ENCODE data around the gene TRIM22.
"Not testable (repeated sequence)": the region's sequence is repeated elsewhere in the genome, so short reads cannot be mapped to it uniquely, and the experiment has no call there.

TRIM22 gene

GRCh38 chr11:5690216-5690615, 626 bp downstream of the TRIM22 start:
- FAIRE-seq (no peak), DNase-seq (ENCODE audit: insufficient read length, low spot score) (no peak)

GRCh38 chr11:5690736-5691135, 1.1 kb downstream of the TRIM22 start:
- DNase-seq (ENCODE audit: insufficient read length, low spot score) (no peak), FAIRE-seq (no peak)

DNA sequence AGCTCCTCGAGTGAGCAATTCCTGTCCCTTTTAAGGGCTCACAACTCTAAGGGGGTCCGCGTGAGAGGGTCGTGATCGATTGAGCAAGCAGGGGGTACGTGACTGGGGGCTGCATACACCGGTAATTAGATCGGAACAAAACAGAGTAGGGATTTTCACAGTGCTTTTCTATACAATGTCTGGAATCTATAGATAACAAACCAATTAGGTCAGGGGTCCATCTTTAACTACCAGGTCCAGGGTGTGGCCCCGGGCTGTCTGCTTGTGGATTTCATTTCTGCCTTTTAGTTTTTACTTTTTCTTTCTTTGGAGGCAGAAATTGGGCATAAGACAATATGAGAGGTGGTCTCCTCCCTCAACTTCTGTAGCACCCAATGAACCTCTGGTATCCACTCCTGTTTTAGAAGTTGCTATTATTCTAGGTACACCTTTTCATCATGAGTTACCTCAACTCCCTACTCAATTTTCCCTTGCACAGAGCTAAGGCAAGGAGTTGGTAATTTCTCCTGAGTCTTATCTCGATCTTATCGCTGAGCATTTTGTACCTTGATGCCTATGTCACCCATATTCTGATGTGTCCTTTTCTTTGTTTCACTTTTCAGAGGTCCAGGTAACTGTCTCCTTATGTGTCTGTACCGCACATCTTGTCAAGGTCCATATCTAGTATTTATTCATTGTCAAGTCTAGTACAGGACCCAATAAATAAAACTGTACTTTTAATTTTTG, 1.8 kb downstream of the TRIM22 start:
- not testable (repeated sequence) for DNase-seq (ENCODE audit: insufficient read length, low spot score); FAIRE-seq

DNA sequence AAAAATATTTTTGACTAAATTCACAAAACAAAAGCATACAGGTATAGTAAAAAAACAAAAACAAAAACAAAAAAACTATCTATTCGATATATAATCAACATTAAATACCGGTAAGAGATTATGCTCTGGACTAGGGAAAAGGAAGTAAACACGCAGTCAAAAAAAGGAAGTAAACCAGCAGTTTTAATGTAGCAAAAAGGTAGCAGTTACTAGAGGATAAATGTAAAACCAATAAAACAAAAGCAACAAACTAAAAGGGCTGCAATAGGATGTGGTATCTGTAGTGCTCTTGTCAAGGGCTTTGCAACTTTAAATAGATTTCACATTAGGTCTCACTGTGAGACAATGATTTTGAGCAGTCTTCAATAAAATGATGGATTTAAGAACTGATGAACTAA, 2.4 kb downstream of the TRIM22 start:
- FAIRE-seq (no peak), DNase-seq (ENCODE audit: insufficient read length, low spot score) (no peak)

- FAIRE-seq (no peak), DNase-seq (ENCODE audit: insufficient read length, low spot score) (no peak)
These were observed 5.1 kb downstream of the TRIM22 start for GRCh38 chr11:5694642-5695041.

DNA sequence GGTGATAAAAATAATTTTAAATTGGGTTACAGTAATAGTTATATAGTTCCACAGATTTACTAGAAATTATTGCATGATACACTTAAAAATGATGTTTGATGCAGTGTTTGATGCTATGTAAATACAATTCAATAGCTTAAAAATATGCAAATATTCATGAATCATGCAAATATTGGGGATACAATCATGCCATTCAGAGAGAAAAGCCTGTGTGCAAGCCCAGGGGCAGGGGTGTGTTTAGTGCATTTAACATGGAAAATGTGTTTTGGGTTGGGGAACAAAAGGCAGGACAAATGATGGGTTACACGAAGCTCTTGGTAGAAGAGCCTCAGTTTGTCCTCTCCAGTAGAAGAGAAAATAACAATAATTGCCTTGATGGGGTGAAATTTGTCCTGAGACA, 6.0 kb downstream of the TRIM22 start:
- DNase-seq (ENCODE audit: insufficient read length, low spot score) (no peak), FAIRE-seq (no peak)

DNA sequence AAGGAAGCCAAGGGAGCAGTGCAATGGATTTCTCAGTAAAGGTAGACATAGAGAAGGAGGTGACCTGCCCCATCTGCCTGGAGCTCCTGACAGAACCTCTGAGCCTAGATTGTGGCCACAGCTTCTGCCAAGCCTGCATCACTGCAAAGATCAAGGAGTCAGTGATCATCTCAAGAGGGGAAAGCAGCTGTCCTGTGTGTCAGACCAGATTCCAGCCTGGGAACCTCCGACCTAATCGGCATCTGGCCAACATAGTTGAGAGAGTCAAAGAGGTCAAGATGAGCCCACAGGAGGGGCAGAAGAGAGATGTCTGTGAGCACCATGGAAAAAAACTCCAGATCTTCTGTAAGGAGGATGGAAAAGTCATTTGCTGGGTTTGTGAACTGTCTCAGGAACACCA, 6.6 kb downstream of the TRIM22 start:
- FAIRE-seq (no peak), DNase-seq (ENCODE audit: insufficient read length, low spot score) (no peak)

- FAIRE-seq (no peak), DNase-seq (ENCODE audit: insufficient read length, low spot score) (no peak)
These were observed 8.7 kb downstream of the TRIM22 start for GRCh38 chr11:5698281-5698680.

GRCh38 chr11:5700421-5701054, 10.9 kb downstream of the TRIM22 start:
- FAIRE-seq, result no peak
- no peak for DNase-seq (ENCODE audit: insufficient read length, low spot score)

DNA sequence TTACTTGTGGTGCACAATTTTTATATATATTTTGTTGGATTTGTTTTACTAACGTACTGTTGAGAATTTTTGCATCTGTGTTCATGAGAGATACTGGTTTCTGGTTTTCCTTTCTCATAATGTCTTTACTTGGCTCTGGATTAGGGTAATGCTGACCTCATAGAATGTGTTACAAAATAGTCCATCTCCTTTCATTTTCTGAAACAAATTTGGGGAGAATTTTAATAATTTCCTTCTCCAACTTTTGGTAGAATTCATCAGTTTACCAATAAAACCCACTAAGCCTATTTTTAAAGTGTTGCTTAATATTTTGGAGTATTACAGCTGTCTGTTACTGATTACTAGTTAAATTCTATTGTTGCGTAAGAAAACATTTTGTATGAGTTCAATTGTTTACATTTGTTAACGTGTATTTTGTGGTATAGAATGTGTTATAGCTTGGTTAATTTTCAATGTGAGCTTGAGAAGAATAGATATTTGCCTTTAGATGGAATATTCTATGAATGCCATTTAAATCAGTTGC, 11.5 kb downstream of the TRIM22 start:
- DNase-seq (ENCODE audit: insufficient read length, low spot score) (no peak), FAIRE-seq (no peak)

- FAIRE-seq, result no peak
- DNase-seq (ENCODE audit: insufficient read length, low spot score), result no peak
These were observed 14.3 kb downstream of the TRIM22 start for GRCh38 chr11:5703741-5704536.

DNA sequence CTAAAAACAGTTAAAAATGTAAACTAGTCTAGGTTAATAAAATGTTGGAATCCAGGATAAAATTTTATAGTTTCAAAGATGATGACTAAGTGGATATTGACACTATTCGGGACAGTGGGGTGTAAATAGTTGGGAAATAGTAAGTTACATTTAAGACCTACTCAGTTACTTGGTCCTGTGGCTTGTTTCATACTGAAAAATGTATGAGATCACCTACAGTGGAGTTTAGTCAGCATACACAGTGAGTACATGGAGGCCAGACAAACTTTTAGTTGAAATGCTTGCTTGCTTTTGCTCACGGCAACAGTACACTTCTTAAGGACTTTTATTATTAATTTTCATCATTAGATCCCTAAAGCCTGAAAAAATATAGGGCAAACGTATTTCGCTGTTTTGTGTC, 16.1 kb downstream of the TRIM22 start:
- FAIRE-seq (no peak), DNase-seq (ENCODE audit: insufficient read length, low spot score) (no peak)

- FAIRE-seq (no peak), DNase-seq (ENCODE audit: insufficient read length, low spot score) (peak; percentile 3)
These were observed 22.9 kb downstream of the TRIM22 start for GRCh38 chr11:5712507-5712906.

DNA sequence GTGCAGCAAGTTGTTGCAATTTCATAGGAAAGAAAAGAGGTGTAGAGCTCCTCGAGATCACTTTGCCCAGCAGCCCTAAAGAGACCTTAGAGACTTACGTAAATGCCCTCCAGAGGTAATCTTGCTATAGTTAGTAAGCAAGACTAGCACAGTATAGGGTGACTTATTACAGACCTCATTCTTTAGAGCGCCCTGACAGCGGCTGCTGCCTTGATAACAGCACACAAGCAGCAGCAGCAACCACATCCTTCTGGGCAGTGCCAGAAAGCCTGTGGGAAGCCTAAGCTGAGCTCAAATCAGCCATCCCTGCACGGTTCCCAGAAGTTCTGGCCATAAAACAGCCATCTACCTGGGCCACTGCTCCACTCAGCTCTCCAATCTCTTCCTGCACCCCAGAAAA, 24.1 kb downstream of the TRIM22 start:
- FAIRE-seq (no peak), DNase-seq (ENCODE audit: insufficient read length, low spot score) (no peak)

- not testable (repeated sequence) for DNase-seq (ENCODE audit: insufficient read length, low spot score); FAIRE-seq
These were observed 26.9 kb downstream of the TRIM22 start for GRCh38 chr11:5716518-5716917.

DNA sequence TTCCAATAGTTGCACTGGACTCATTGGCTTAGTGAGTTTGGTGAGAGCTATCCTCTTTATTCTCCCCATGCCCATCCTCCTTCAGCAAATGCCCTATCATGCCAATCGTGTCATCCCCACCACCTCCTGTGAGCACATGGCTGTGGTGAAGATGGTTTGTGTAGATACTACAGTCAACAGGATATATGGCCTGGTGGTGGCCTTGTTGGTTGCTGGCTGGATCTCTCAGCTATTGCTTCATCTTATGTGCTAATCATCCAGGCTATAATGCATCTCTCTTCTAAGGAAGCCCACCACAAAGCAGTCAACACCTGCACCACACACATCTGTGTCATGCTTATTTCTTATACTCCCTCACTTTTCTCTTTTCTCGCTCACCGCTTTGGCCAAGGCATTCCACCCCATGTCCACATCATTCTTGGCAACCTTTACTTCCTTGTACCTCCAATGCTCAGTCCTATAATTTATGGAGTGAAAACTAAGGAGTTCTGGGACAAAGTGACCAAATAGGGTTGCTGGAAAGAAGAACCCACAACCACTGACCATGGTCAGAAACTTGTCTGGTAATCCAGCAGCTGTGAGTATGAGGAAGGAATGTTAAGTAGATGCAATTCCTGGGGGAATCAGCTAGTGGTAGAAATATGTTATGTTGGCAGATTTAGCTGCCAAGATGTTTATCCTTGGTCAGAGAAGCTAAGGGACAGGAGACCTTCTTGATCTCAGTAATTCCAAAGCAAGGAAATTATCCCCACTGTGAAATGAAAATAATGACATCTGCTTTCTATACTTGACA, 30.3 kb downstream of the TRIM22 start:
- FAIRE-seq (no peak), DNase-seq (ENCODE audit: insufficient read length, low spot score) (no peak)

DNA sequence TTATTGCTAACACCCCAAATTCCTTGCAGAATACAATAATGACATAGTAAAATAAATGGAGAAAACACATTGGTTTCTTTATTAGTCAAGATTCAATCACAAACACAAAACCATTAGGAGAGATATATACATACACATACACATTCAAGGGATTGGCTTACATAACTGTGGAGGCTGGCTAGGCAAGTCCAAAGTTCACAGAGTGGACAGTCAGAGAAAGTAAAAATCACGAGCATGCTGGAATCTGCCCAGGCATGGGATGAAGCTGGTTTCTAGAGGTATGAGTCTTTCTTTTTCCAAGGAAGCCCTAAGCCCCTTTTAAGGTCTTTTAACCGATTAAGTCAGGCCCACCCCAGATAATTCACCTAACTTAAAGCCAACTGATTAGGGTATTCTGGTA, 33.0 kb downstream of the TRIM22 start:
- no peak for FAIRE-seq
- no peak for DNase-seq (ENCODE audit: insufficient read length, low spot score)

DNA sequence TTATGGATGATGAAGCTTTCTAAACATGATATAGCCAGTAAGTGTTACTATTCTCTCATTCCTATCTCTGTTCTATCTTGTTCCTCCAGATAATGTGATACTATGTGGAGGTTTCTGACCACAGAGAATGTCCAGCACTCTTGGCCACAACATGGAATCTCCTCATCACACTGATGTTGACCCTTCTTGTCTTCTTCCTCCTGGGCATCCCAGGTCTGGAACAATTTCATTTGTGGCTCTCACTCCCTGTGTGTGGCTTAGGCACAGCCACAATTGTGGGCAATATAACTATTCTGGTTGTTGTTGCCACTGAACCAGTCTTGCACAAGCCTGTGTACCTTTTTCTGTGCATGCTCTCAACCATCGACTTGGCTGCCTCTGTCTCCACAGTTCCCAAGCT, 36.8 kb downstream of the TRIM22 start:
- DNase-seq (ENCODE audit: insufficient read length, low spot score) (no peak), FAIRE-seq (no peak)

DNA sequence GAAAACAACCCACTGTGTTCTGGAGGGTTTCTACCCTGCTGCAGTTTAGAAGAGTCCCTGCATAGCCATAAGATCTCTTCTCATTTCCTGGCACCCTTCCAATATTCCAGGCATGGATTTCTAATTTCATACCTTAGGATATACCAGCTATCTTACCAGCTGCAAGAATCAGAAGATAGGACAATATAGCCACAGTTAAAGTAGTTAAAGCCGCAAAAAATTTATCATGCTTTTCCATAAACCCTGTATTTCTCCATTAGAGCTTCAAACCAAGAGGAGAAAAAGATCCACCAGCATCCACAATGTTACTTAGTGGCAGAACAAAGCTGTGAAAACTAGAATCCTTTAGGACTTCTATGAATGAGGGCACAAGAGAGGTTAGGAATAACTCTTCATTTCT, 38.1 kb downstream of the TRIM22 start:
- DNase-seq (ENCODE audit: insufficient read length, low spot score) (no peak), FAIRE-seq (no peak)

DNA sequence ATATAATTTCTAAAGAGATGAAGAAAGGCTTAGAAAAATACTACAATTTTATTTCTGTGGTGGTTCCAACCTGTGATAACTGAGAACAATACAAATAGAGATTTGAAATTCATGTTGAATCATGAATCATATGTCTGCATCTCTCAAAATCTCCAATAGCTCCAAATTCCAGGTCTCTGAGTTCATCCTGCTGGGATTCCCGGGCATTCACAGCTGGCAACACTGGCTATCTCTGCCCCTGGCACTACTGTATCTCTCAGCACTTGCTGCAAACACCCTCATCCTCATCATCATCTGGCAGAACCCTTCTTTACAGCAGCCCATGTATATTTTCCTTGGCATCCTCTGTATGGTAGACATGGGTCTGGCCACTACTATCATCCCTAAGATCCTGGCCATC, 46.8 kb downstream of the TRIM22 start, which contains the start of gene OR56B1:
Gene OR56B1 (plus strand): TSS at position 53 of the 400 bp plus-strand sequence. CDS start 69 bp downstream, at position 122.
- DNase-seq (ENCODE audit: insufficient read length, low spot score) (no peak), FAIRE-seq (no peak)

DNA sequence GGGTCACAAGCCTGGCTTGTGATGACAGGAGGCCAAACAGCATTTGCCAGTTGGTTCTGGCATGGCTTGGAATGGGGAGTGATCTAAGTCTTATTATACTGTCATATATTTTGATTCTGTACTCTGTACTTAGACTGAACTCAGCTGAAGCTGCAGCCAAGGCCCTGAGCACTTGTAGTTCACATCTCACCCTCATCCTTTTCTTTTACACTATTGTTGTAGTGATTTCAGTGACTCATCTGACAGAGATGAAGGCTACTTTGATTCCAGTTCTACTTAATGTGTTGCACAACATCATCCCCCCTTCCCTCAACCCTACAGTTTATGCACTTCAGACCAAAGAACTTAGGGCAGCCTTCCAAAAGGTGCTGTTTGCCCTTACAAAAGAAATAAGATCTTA, 47.5 kb downstream of the TRIM22 start:
- DNase-seq (ENCODE audit: insufficient read length, low spot score), result no peak

More for the DNA sequence above, 47.5 kb downstream of the TRIM22 start:
- no peak for FAIRE-seq
